K562 (cell line): ENCODE data around the gene PHACTR2. TPM values are rescaled to one million over a fixed set of nuclear protein-coding genes. Genes with fewer than 3 reads are reported as not detected.

Experiments
- ATF2 ChIP-seq: sonication (generic); formaldehyde crosslinking; IDR thresholded peaks from 2 replicates; pipeline ENCODE4 v1.8.1; 2022; ENCODE audit warnings: missing genetic modification reagents
- C11orf30 ChIP-seq: fragments of 450-650 bp; IDR thresholded peaks from 2 replicates; pipeline ENCODE4 v1.6.1; 2016; ENCODE audit warnings: low read depth, mild to moderate bottlenecking
- DMBX1 ChIP-seq: fragments of 250-450 bp; sonication (Bioruptor Pico); IDR thresholded peaks from 2 replicates; pipeline ENCODE4 v1.8.0; 2022; ENCODE audit warnings: inconsistent platforms, mild to moderate bottlenecking, moderate library complexity, borderline replicate concordance
- FIP1L1 ChIP-seq: fragments of 200-400 bp; formaldehyde crosslinking; IDR thresholded peaks from 2 replicates; pipeline ENCODE4 v1.6.1; 2018; ENCODE audit warnings: mild to moderate bottlenecking, low read depth, low read length; ENCODE audit not compliant: poor library complexity, severe bottlenecking
- GTF2A2 ChIP-seq: IDR thresholded peaks from 2 replicates; pipeline ENCODE4 v1.6.1; 2016; ENCODE audit warnings: mild to moderate bottlenecking, missing genetic modification characterization, missing compliant biosample characterization
- PTRF ChIP-seq: fragments of 450-650 bp; IDR thresholded peaks from 2 replicates; pipeline ENCODE4 v1.6.1; 2016; ENCODE audit warnings: mild to moderate bottlenecking, missing genetic modification characterization, missing compliant biosample characterization
- TEAD1 ChIP-seq, 2 experiments: fragments of 450-650 bp in 1 of 2; sonication (generic) in 1 of 2; formaldehyde crosslinking; IDR thresholded peaks; 2 replicates each; pipeline versions ENCODE4 v1.4.0 to v1.8.0; 2020 to 2022; ENCODE audit warnings: mild to moderate bottlenecking in 2 of 2, missing genetic modification reagents in 1 of 2
- ZNF316 ChIP-seq: fragments of 450-650 bp; IDR thresholded peaks from 2 replicates; pipeline ENCODE4 v1.6.1; 2016
- ZNF764 ChIP-seq: fragments of 250-450 bp; sonication (Bioruptor Pico); IDR thresholded peaks from 2 replicates; pipeline ENCODE4 v1.4.0; 2020; ENCODE audit warnings: low read depth, mild to moderate bottlenecking, moderate library complexity
- ZZZ3 ChIP-seq: fragments of 450-650 bp; IDR thresholded peaks from 2 replicates; pipeline ENCODE4 v1.6.1; 2016; ENCODE audit warnings: antibody characterized with exemption, mild to moderate bottlenecking, moderate library complexity
- polyA plus RNA-seq, 8 experiments: library from polyadenylated mRNA; depleted of rRNA in 4 of 8; stranded (reverse) in 5 of 8; unstranded in 3 of 8; fragments of >200 nt; fragmentation: Nextera tagmentation in 2 of 8; fragmentation: Illumina TruSeq in 1 of 8; extraction: Ambion mirVana in 2 of 8; extraction: Trizol in 1 of 8; gene quantifications; 2 replicates each; pipeline versions ENCODE4 v1.2.1 to v1.2.3, GENCODE V29; 2011 to 2014; ENCODE audit warnings: inconsistent platforms in 1 of 8, missing spikeins in 1 of 8
- total RNA-seq, 7 experiments: library from RNA; depleted of rRNA in 6 of 7; stranded (reverse); fragments of >200 nt in 6 of 7; fragmentation: Illumina TruSeq in 2 of 7; extraction: Trizol in 2 of 7; gene quantifications; 2 replicates each; pipeline versions ENCODE4 v1.2.1 to v1.2.3, GENCODE V29; 2011 to 2021; ENCODE audit warnings: low replicate concordance in 1 of 7
- TF ChIP-seq, protein P1 (sequence below), 2 experiments: IDR thresholded peaks; 2 replicates each; pipeline ENCODE4 v1.6.1; 2012; ENCODE audit warnings: improper control_type of control experiment in 2 of 2, low read depth in 2 of 2, low read length in 2 of 2, borderline replicate concordance in 1 of 2
- TF ChIP-seq, protein P2 (sequence below): fragments of 450-650 bp; IDR thresholded peaks from 2 replicates; pipeline ENCODE4 v1.6.1; 2018; ENCODE audit warnings: mild to moderate bottlenecking, low read depth; ENCODE audit not compliant: partially characterized antibody
- TF ChIP-seq, protein P3 (sequence below): fragments of 250-450 bp; sonication (Bioruptor Pico); IDR thresholded peaks from 2 replicates; pipeline ENCODE4 v1.4.0; 2020

PHACTR2 gene
- total and polyA plus RNA-seq, 9 of the 15 experiments (the other 6 are each of a cell fraction or from before 2014, with no cell fraction given): 5.3 to 52.5 (median 22.9) TPM

- TF ChIP-seq ATF2 (CRISPR knock-in tag): no peak
- TF ChIP-seq, protein P1, sequence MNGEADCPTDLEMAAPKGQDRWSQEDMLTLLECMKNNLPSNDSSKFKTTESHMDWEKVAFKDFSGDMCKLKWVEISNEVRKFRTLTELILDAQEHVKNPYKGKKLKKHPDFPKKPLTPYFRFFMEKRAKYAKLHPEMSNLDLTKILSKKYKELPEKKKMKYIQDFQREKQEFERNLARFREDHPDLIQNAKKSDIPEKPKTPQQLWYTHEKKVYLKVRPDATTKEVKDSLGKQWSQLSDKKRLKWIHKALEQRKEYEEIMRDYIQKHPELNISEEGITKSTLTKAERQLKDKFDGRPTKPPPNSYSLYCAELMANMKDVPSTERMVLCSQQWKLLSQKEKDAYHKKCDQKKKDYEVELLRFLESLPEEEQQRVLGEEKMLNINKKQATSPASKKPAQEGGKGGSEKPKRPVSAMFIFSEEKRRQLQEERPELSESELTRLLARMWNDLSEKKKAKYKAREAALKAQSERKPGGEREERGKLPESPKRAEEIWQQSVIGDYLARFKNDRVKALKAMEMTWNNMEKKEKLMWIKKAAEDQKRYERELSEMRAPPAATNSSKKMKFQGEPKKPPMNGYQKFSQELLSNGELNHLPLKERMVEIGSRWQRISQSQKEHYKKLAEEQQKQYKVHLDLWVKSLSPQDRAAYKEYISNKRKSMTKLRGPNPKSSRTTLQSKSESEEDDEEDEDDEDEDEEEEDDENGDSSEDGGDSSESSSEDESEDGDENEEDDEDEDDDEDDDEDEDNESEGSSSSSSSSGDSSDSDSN (IDR thresholded peaks at IDR 0.05; ENCODE audit: borderline replicate concordance in 1 of 2, low read depth in 2 of 2, low read length in 2 of 2): no peak
- TF ChIP-seq, protein P2, sequence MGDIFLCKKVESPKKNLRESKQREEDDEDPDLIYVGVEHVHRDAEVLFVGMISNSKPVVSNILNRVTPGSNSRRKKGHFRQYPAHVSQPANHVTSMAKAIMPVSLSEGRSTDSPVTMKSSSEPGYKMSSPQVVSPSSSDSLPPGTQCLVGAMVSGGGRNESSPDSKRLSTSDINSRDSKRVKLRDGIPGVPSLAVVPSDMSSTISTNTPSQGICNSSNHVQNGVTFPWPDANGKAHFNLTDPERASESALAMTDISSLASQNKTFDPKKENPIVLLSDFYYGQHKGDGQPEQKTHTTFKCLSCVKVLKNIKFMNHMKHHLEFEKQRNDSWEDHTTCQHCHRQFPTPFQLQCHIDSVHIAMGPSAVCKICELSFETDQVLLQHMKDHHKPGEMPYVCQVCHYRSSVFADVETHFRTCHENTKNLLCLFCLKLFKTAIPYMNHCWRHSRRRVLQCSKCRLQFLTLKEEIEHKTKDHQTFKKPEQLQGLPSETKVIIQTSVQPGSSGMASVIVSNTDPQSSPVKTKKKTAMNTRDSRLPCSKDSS: no peak
- TF ChIP-seq ZNF316: no peak
- peak; percentile 7; the same call in 1 of the 2 replicates for TF ChIP-seq PTRF (tag)
- TF ChIP-seq, protein P3, sequence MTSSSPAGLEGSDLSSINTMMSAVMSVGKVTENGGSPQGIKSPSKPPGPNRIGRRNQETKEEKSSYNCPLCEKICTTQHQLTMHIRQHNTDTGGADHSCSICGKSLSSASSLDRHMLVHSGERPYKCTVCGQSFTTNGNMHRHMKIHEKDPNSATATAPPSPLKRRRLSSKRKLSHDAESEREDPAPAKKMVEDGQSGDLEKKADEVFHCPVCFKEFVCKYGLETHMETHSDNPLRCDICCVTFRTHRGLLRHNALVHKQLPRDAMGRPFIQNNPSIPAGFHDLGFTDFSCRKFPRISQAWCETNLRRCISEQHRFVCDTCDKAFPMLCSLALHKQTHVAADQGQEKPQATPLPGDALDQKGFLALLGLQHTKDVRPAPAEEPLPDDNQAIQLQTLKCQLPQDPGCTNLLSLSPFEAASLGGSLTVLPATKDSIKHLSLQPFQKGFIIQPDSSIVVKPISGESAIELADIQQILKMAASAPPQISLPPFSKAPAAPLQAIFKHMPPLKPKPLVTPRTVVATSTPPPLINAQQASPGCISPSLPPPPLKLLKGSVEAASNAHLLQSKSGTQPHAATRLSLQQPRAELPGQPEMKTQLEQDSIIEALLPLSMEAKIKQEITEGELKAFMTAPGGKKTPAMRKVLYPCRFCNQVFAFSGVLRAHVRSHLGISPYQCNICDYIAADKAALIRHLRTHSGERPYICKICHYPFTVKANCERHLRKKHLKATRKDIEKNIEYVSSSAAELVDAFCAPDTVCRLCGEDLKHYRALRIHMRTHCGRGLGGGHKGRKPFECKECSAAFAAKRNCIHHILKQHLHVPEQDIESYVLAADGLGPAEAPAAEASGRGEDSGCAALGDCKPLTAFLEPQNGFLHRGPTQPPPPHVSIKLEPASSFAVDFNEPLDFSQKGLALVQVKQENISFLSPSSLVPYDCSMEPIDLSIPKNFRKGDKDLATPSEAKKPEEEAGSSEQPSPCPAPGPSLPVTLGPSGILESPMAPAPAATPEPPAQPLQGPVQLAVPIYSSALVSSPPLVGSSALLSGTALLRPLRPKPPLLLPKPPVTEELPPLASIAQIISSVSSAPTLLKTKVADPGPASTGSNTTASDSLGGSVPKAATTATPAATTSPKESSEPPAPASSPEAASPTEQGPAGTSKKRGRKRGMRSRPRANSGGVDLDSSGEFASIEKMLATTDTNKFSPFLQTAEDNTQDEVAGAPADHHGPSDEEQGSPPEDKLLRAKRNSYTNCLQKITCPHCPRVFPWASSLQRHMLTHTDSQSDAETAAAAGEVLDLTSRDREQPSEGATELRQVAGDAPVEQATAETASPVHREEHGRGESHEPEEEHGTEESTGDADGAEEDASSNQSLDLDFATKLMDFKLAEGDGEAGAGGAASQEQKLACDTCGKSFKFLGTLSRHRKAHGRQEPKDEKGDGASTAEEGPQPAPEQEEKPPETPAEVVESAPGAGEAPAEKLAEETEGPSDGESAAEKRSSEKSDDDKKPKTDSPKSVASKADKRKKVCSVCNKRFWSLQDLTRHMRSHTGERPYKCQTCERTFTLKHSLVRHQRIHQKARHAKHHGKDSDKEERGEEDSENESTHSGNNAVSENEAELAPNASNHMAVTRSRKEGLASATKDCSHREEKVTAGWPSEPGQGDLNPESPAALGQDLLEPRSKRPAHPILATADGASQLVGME (CRISPR knock-in tag): no peak
- peak; percentile 57; the same call in 1 of the 2 replicates for TF ChIP-seq GTF2A2
- no peak for TF ChIP-seq ZNF764
- no peak for TF ChIP-seq ZZZ3
- TF ChIP-seq TEAD1 (CRISPR knock-in tag; IDR thresholded peaks at IDR 0.05): peak in 1 of 2 experiments; percentile 16; a peak in 1 of 4 replicates
- TF ChIP-seq FIP1L1: no peak
- TF ChIP-seq C11orf30: no peak
- TF ChIP-seq DMBX1 (CRISPR knock-in tag): peak; percentile 77
Measured at GRCh38 chr6:143803769-143804568, 126.2 kb downstream of the PHACTR2 start (continued).
